Muscle of leg (tissue), 11 donors: ENCODE data around the gene RPL38. TPM values are rescaled to one million over a fixed set of nuclear protein-coding genes. Genes with fewer than 3 reads are reported as not detected.

Experiments
- DNase-seq: peaks from one replicate; pipeline ENCODE4 v3.0.0; 2013
- H3K27ac ChIP-seq: one replicate; pipeline ENCODE4 v1.5.1; 2013; ENCODE audit warnings: mild to moderate bottlenecking, low read length, control low read depth
- H3K27me3 ChIP-seq: one replicate; pipeline ENCODE4 v1.6.1; 2013; ENCODE audit warnings: low read length; ENCODE audit not compliant: control insufficient read depth, insufficient read depth
- H3K36me3 ChIP-seq: one replicate; pipeline ENCODE4 v1.6.1; 2013; ENCODE audit warnings: low read length; ENCODE audit not compliant: control insufficient read depth, insufficient read depth
- H3K4me1 ChIP-seq: one replicate; pipeline ENCODE4 v1.6.1; 2013; ENCODE audit warnings: low read length; ENCODE audit not compliant: control insufficient read depth, insufficient read depth
- H3K4me3 ChIP-seq: one replicate; pipeline ENCODE4 v1.5.1; 2013; ENCODE audit warnings: low read length, control low read depth
- H3K9me3 ChIP-seq: replicated peaks from 2 replicates; pipeline ENCODE4 v1.6.1; 2013; ENCODE audit warnings: low read depth, low read length; ENCODE audit not compliant: control insufficient read depth
- WGBS: methylation state at CpG from one replicate; pipeline ENCODE4 v1.1.5; 2013; ENCODE audit warnings: missing lambda C conversion rate; ENCODE audit not compliant: insufficient coverage; 5-methylcytosine and 5-hydroxymethylcytosine counted together
- polyA plus RNA-seq, 8 donors: library from polyadenylated mRNA; unstranded; fragments of 120-200 nt; gene quantifications; one replicate each; pipeline versions ENCODE4 v1.2.1 to v1.2.3, GENCODE V29; 2013; ENCODE audit warnings: inconsistent platforms in 1 of 8, low replicate concordance in 1 of 8; ENCODE audit not compliant: insufficient read length in 8 of 8, insufficient read depth in 1 of 8
- total RNA-seq: library from RNA; stranded (reverse); fragments of 120-200 nt; gene quantifications from one replicate; pipeline ENCODE4 v1.2.4, GENCODE V29; 2013

Gene RPL38
- total and polyA plus RNA-seq, 9 donors, result 1,606 to 3,184 (median 1,806) TPM

DNA sequence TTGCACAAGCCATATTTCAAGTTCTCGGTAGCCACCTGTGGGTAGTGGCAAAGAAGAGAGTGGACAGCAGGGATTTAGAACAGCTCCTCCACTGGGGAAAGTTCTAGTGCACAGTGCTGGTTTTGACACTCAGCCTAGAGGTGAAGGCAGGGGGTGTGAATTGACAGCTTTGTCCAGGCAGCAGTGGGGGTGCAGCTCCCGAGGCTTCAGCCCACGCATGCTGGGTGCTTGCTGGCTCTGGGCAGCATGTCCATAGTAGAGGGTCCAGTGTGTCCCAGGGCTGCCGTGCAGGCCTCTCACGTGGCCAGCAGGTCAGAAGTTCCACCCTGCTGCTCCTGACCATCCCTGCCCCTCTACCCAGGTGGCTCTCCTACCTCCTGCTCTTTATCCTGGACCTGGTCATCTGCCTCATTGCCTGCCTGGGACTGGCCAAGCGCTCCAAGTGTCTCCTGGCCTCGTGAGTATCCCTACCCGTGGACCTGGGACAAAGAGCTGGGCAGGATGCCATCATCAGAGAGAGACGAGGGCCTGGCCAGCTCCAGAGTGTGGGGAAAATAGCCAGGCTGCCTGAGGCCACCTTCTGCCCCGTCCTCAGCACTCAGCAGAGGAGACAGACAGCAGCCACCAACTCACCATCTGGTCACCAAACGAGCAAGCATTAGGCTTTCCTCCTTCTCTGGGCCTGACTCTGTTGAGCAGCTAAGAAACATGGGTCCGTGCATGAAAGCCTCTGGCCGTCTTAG is 39.7 kb downstream of the RPL38 start:
- Histone ChIP-seq H3K27ac (no peak overlapping the region), H3K4me1 (peaks cover 68% of the 10 kb centered on the region), H3K36me3 (peaks cover 68% of the 10 kb centered on the region)

DNA sequence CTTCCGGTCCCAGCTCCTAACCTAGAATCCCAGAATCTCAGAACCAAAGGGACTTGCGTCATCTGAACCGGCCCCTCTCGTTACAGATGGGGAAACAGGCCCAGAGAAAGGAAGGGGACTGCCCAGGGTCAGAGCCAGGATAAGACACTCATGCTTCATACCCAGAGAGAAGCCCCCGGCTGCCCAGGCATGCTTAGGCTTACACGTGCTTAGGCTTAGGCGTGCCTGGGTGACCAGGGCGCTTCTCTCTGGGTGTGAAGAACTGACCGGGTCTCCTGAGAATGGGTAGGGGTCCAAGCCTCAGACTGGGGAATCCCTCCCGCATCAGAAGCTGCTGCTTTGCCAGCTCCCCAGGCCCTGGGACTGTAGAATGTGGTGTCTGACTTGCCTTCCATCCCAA is 40.6 kb downstream of the RPL38 start:
- H3K27me3 ChIP-seq, result no peaks in the 10 kb centered on the region
- DNase-seq, result no peak
- 77% methylated on average over 4 of the region's 10 CpGs for WGBS
- no peaks in the 10 kb centered on the region for H3K9me3 ChIP-seq
- H3K4me3 ChIP-seq, result no peak overlapping the region
- peaks cover 69% of the 10 kb centered on the region for H3K36me3 ChIP-seq
- no peak overlapping the region for H3K27ac ChIP-seq
- peaks cover 74% of the 10 kb centered on the region for H3K4me1 ChIP-seq

More for the DNA sequence above, 39.7 kb downstream of the RPL38 start:
- 52% methylated on average over 12 of the region's 13 CpGs for WGBS
- no peak for DNase-seq
- no peaks in the 10 kb centered on the region for H3K9me3 ChIP-seq
- no peaks in the 10 kb centered on the region for H3K27me3 ChIP-seq
- no peak overlapping the region for H3K4me3 ChIP-seq

DNA sequence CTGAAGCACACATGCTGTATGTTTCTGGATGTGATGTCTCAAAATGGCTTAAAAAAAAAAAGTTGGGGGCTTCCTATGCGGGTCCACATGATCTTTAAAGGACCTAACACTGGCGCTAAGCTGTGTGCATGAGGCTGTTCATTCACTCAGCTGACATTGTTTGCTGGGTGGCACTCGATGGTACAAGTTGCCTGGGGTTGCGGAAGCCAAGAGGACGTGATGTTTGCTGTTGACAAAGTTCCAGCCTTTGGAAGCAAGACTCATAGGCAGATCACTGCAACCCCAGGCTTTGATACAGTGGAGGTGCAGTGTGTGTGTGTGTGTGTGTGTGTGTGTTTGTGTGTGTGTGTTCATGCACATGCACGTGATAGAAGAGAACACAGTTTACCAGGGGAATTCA is 41.1 kb downstream of the RPL38 start:
- no peak for DNase-seq
- Histone ChIP-seq H3K4me1 (peaks cover 74% of the 10 kb centered on the region), H3K4me3 (no peak overlapping the region), H3K27me3 (no peaks in the 10 kb centered on the region), H3K27ac (no peak overlapping the region), H3K9me3 (no peaks in the 10 kb centered on the region), H3K36me3 (peaks cover 65% of the 10 kb centered on the region)
- WGBS, result 70% methylated on average over 5 of the region's 6 CpGs

DNA sequence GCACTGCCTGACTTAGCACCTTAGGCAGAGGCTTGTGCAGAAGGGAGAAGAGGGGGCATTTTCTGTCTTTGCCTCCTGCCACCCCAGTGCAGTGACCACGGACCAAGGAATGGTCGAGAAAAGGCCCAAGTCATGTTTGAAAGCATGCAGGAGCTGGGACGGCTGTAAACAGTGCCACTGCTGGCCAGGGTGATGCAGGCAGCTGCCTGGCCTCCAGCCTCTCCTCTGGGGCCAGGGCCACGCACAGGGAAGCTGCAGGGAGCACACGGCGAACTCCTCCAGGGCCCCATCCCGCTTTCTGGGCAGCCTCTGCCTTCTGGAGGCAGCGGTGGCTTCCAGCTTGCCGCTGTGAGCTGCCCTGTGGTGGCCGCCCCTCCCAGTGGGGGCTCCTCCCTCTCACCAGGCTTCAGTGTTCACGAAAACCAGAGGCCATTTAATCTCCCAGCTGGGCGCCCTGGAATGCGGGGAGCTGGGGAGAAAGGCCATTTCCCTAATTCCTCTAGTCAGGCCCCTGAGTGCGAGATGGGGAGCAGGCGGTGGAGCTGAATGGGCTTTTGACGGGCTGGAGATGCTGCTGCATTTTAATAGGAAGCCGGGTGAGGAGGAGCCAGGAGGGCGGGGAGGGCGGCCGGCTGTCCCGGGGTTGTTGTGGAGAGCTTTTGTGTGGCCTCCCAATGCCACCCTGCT is 41.8 kb downstream of the RPL38 start:
- 42% methylated on average over 14 of the region's 21 CpGs for WGBS
- Histone ChIP-seq H3K4me3 (no peak overlapping the region), H3K9me3 (no peaks in the 10 kb centered on the region), H3K36me3 (peaks cover 59% of the 10 kb centered on the region), H3K4me1 (peaks cover 74% of the 10 kb centered on the region), H3K27ac (no peak overlapping the region), H3K27me3 (no peaks in the 10 kb centered on the region)
- no peak for DNase-seq

DNA sequence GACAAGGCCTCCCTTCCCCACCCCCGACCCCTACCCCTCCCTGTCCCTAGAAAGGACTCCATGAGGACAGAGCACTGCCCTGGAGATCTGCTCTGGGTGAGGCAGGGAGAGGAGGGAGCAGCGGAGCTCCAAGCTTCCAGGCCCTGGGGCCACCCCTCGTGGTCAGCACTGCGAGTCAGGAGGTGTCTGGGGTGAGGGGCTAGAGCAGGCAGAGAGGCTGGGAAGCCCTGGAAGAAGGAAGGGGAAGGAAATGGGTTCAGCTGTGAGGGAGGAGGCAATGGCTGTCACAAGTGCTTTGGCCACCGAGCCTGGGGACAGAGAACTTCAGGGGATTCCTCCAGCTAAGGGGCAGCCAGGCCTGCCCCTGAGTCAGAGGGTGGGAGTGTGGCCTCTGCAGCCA is 42.4 kb downstream of the RPL38 start:
- Histone ChIP-seq H3K9me3 (no peaks in the 10 kb centered on the region), H3K27ac (no peak overlapping the region), H3K4me3 (no peak overlapping the region), H3K4me1 (peaks cover 74% of the 10 kb centered on the region), H3K27me3 (no peaks in the 10 kb centered on the region), H3K36me3 (peaks cover 58% of the 10 kb centered on the region)
- WGBS, result 41% methylated on average over 4 of the region's 5 CpGs
- no peak for DNase-seq

DNA sequence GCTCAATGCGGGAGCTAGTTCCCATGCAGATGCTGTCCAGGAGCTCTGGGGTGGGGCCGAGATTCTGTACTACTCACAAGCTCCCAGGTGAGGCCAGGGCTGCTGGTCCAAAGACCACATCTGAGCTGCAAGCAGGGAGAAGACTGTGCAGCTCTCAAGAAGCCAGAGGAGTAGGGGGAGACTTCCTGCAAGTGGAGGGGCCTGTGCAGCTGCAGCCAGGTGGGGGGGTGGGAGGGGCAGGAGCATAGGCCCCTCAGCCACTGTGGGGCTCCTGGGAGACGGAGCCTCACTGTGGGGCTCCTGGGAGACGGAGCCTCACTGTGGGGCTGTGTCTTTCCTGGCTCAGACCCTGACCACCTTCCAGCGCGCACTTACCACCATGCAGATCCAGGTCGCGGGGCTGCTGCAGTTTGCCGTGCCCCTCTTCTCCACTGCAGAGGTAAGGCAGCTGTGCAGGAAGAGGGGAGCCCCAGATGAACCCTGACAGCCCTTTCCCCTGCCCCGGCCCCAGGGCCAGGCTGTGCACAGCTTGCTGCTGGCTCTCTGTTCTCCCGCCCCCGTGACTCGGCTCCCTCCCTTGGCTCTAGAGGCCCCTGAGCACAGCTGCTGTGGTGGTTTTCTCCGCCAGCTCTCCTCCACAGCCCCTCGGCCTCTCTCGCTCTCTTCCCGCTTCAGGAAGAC is 46.3 kb downstream of the RPL38 start:
- H3K27ac ChIP-seq, result peak overlapping the region; percentile 96
- no peaks in the 10 kb centered on the region for H3K27me3 ChIP-seq
- H3K4me1 ChIP-seq, result peaks cover 62% of the 10 kb centered on the region
- H3K36me3 ChIP-seq, result peaks cover 71% of the 10 kb centered on the region
- DNase-seq, result peak; percentile 97
- WGBS, result 23% methylated on average over 12 of the region's 17 CpGs
- H3K4me3 ChIP-seq, result no peak overlapping the region
- H3K9me3 ChIP-seq, result no peaks in the 10 kb centered on the region

DNA sequence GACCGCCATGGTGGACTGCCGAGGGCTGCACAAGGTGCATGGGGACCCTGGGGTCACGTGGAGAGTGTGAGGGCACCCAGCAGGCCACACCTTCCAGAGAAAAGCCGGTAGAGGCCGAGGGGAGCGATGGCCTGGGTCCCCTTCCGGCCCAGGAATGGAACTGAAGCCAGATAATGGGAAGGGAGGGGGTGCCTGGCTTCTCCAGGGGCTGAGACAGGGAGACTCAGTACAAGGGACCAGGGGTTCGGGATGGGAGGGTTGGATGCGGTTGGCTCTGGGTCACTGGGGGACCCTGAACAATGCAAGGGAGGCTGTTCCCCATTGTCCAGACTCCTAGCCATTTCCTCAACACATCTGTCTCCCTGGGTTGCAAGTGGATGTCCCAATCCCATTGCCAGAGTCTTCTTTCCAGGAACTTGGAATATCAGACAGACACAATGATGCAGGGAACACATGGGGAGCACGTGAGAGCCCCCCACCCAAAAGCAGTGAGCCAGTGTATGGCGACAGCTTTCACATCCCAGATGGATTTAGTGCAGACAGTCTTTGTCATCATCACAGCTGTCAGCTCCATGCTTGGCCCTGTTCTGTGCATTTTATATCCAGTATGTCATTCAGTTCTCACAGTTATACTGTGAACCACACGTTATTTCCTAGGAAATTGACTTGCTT is 47.0 kb downstream of the RPL38 start:
- peak overlapping the region; percentile 8 for H3K4me3 ChIP-seq
- DNase-seq, result peak; percentile 95
- no peaks in the 10 kb centered on the region for H3K9me3 ChIP-seq
- WGBS, result 18% methylated on average over 10 of the region's 12 CpGs
- no peaks in the 10 kb centered on the region for H3K27me3 ChIP-seq
- H3K4me1 ChIP-seq, result peaks cover 54% of the 10 kb centered on the region
- H3K36me3 ChIP-seq, result peaks cover 72% of the 10 kb centered on the region
- peak overlapping the region; percentile 96 for H3K27ac ChIP-seq

DNA sequence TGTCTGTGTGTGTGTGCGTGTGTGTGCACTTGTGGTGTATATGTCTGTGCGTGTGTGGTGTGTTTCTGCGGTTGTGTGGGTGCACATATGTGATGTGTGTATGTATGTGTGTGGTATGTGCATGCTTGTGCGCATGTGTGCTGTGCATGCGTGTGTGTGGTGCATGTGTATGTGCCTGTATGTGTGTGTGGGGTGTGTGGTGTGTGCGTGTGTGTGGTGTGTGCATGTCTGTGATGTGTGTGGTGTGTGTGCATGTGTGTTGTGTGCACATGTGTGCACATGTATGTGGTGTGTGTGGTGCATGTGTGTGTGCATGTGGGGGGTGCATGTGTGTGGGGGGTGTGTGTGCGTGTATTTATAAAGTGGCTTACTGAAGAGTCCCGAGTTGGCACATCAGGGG is 47.6 kb downstream of the RPL38 start:
- Histone ChIP-seq H3K27me3 (no peaks in the 10 kb centered on the region), H3K4me3 (no peak overlapping the region), H3K27ac (peak overlapping the region; percentile 96), H3K9me3 (no peaks in the 10 kb centered on the region), H3K4me1 (peaks cover 48% of the 10 kb centered on the region), H3K36me3 (peaks cover 78% of the 10 kb centered on the region)
- 68% methylated on average over 5 of the region's 8 CpGs for WGBS
- no peak for DNase-seq

DNA sequence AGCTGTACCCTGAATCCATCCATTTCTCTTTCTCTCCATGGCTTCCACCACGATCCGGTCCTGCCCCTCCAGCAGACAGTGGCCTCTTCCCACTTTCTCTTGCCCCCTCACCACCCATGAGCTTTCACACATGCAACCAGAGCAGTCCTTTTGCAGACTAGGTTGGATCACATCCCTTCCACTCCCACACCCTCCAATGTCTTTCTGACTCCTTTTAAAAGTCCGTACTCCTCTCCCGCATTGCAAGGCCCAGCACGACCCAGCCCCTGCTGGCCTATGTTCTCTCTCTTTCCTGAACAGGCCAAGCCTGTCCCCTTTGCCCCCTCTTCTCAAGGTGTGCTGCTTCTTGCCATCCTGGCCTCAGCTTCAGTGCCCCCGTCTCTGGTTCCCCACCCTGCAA is 48.1 kb downstream of the RPL38 start:
- Histone ChIP-seq H3K27me3 (no peaks in the 10 kb centered on the region), H3K36me3 (peaks cover 80% of the 10 kb centered on the region), H3K27ac (peak overlapping the region; percentile 96), H3K4me3 (no peak overlapping the region), H3K9me3 (no peaks in the 10 kb centered on the region), H3K4me1 (peaks cover 47% of the 10 kb centered on the region)
- DNase-seq, result no peak
- 36% methylated on average over 6 of the region's 6 CpGs for WGBS

DNA sequence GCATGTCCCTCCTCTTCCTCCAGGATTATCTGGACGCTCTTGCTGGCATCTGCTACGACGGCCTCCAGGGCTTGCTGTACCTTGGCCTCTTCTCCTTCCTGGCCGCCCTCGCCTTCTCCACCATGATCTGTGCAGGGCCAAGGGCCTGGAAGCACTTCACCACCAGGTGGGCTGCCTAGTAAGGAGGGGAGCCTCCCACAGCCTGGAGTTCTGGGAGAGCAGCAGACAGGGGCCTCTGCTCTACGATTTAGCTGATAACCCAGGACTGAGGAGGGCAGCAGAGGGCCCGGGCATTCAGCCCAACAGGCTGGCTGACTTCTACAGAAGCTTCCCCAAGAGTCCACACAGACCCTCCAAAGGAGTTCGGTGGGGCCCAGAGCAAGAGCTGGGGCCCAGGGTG is 48.7 kb downstream of the RPL38 start:
- H3K9me3 ChIP-seq, result no peaks in the 10 kb centered on the region
- H3K4me3 ChIP-seq, result no peak overlapping the region
- no peak overlapping the region for H3K27ac ChIP-seq
- DNase-seq, result peak; percentile 56
- WGBS, result 13% methylated on average over 3 of the region's 8 CpGs
- no peaks in the 10 kb centered on the region for H3K27me3 ChIP-seq
- peaks cover 47% of the 10 kb centered on the region for H3K4me1 ChIP-seq
- peaks cover 81% of the 10 kb centered on the region for H3K36me3 ChIP-seq
